GM08714 (cell line): ENCODE data around the gene MARF1.
"Not testable (repeated sequence)": the region's sequence is repeated elsewhere in the genome, so short reads cannot be mapped to it uniquely, and the experiment has no call there.

ENCODE experiments used
- H3K4me3 ChIP-seq: fragments of 200-500 bp; sonication (Bioruptor generic); 2 replicates; pipeline ENCODE4 v1.5.1; 2014; ENCODE audit warnings: mild to moderate bottlenecking, low read length, inconsistent platforms
- ZNF274 ChIP-seq: IDR thresholded peaks from 2 replicates; pipeline ENCODE4 v1.6.1; 2012; ENCODE audit warnings: mild to moderate bottlenecking, low read depth, low read length

The MARF1 gene

DNA sequence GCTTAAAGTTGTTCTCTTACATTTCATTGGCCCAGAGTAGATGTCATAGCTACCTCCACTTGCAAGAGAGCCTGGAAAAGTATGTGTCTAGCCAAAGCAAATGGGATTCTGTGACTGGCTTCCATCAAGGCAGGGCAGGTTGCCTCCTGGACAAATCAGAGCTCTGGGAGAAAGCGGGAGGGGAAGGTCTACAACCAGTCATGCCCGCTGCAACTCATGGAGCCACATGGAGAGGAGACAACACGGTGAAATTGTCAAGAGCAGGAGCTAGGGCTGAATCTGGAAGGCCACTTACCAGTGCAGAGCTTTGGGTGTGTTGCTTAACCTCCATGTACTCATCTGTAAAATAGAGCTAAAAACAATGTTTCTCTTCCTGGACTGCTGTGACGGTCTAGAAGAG, 83.8 kb downstream of the MARF1 start:
- TF ChIP-seq ZNF274 = no peak
- H3K4me3 ChIP-seq = no peak overlapping the region

DNA sequence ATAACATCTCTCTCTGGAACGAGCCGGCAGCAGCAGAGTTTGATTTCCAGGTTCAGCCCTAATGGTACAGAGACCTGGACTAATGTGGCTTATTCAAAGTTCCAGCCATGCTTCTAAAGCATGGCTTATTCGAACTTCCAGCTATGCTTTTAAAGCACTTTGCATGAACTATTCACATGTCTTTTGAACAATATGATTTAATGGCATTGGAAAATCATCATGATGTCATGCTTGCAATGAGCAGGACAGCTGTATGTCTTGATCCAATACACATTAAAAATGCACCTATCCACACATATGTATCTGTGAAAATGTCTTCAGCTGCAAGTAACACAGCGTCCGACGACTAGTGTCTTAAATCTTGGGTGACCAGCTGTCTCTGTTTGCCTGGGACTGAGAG, 85.7 kb downstream of the MARF1 start:
- no peak for TF ChIP-seq ZNF274
- H3K4me3 ChIP-seq = no peak overlapping the region

DNA sequence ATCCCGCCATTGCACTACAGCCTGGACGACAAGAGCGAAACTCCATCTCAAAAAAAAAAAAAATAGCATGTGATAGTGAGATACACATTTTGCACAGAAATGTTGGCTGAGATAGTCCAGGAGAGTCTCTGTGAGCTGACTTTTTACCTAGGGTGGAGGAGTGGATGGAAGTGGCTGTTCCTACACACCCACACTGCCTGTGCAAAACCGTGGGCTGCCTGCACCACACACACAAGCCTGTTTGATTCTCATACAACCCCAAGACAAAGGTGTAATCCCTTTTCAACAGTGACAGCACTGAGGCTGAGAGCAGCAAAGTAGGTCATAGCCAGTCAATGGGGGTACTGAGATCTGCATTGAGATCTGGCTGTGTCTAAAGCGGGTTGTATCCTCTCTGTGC, 86.8 kb downstream of the MARF1 start:
- no peak for TF ChIP-seq ZNF274
- no peak overlapping the region for H3K4me3 ChIP-seq

DNA sequence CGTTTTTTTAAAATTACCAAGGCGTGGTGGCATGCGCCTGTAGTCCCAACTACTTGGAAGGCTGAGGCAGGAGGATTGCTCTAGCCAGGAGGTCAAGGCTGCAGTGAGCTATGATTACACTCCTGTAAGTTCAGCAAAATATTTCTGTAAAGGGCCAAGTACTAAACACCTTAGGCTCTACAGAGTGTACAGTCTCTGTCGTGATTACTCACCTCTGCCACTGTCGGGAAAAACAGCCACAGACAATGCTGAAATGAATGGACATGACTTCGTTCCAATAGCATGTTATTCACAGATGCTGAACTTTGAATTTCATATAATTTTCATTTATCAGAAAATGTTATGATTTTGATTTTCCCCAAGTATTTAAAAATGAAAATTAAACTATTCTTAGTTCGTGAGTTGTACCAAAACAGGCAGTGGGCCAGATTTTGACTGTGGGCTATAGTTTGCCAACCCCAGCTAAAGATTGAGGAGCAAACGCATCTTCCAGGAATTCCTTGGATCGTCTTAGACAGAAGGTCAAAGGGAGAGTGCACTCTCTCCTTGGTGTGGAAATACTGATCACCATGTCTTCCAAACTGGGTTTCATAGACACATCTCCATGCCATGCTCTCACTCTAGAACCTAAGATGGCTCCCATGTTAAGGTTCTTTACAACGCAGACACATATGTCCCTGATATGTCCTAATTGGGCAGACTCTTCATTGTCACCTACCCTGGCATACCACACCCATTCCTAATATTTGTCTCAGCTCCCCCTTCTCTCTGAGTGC, 89.5 kb downstream of the MARF1 start:
- no peak for TF ChIP-seq ZNF274
- no peak overlapping the region for H3K4me3 ChIP-seq

DNA sequence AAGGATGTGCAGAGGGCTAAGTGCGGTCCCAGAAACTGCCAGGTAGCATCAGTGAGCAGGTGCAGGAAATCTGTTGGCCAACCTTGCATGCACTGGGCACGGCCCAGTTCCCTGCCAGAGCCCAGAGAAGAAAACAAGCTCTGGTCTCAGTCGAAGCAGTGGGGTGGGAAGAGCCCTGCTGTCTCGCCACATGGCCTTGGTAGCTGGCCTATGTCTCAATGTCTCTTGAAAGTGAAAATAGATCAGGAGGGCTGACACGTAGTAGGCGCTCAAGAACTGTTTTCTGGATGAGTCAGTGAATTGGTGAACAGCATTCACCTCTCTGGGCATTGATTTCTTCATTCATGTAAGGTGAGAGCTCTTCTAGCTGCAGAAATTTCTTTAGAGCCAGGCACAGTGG, 90.4 kb downstream of the MARF1 start:
- no peak overlapping the region for H3K4me3 ChIP-seq
- no peak for TF ChIP-seq ZNF274

DNA sequence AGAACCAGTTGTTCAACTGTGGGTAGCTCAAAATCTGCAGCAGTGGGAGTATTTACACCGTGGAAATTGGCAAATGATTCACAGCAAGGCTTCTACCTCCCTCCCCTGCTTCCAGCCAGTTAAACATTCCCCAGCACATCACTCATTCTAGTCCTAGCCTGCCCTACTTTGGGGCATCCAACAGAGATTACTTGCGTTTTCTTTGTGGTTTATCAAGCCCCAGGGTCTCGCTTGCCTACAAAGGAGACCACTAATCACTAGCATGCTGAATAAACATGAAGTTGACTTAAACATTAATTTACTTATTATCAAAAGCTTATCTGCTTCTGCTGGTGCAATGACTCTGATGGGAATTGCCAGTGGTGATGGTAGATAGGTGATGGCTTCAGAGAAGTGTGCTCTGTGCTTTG, 94.5 kb downstream of the MARF1 start:
- H3K4me3 ChIP-seq = no peak overlapping the region
- TF ChIP-seq ZNF274 = no peak

DNA sequence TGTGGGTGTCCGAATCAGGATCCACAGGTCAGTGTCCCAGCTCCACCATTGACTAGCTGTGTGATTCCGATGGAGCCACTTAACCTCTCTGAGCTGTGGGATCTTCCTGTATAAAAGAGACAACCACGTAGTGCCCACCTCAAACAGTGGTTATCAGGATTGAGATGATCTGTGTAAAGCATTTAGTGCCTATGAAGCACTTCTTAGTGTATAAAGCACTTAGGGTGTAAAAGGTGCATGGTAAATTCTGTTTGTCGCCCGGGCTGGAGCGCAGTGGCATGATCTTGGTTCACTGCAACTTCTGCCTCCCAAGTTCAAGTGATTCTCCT, 95.2 kb downstream of the MARF1 start:
- TF ChIP-seq ZNF274 = no peak
- H3K4me3 ChIP-seq = no peak overlapping the region

DNA sequence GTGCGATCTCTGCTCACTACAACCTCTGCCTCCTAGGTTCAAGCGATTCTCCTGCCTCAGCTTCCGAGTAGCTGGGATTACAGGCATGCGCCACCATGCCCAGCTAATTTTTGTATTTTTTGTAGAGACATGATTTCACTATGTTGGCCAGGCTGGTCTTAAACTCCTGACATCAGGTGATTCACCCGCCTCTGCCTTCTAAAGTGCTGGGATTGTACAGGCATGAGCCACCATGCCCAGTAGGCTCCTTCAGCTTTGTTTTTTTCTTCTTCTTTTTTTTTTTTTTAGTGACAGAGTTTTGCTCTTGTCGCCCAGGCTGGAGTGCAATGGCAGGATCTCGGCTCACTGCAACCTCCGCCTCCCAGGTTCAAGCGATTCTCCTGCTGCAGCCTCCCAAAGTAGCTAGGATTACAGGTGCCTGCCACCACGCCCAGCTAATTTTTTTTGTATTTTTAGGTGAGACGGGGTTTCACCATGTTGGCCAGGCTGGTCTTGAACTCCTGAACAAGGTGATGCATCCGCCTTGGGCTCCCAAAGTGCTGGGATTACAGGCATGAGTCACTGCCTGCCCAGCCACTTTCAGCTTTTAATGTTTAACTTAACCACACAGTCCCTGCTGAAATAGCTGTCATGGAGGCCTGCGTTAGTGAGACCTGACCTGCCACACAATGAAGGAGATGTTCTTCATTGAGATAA, 95.7 kb downstream of the MARF1 start:
- H3K4me3 ChIP-seq = not testable (repeated sequence)

DNA sequence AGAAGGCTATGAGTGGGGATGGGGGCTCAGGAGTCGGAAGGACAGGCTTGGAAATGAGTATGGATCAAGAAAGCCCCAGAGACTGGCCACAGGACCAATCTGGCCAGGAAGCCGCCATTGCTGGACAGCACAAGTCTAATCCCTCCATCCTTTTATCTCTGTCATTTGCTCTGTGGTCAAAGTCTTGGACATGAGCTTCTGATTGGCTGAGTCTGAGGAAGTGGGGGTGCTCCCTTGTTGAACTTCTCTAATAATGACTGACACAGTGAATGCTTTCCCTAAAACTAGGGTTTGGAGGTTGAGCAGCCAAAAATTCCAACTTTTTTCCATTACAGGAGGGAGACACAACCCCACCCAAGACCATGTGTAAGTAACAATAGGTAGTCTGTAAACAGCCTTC, 97.4 kb downstream of the MARF1 start:
- no peak overlapping the region for H3K4me3 ChIP-seq
- TF ChIP-seq ZNF274 = no peak

DNA sequence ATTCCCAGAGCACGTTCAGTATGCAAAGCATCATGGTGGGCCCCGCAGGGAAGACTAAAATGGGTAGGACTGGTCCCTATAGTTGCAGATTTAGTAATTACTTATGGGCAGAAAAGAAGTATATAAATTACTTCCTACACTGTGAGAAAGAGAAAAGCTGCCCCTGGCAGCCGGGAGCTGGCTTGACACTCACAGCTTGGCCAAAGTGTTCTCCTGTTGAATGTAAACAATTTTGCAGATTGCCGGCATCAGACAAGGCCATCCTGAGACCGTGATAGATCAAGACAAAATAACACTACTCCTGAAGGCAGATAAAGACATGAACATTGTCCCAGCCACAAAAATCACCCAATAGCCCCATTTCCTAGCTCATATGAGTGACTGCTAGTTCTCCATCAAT, 98.5 kb downstream of the MARF1 start:
- no peak overlapping the region for H3K4me3 ChIP-seq
- no peak for TF ChIP-seq ZNF274
